Lung (tissue), 12 donors: ENCODE measurements around the gene STARD13. TPM values are rescaled to one million over a fixed set of nuclear protein-coding genes. Genes with fewer than 3 reads are reported as not detected.

Experiments used
- ATAC-seq: fragments of 200-7000 bp; cut with Tn5 transposase; one replicate; pipeline ENCODE4 v1.9.1; 2020; ENCODE audit warnings: moderate number of reproducible peaks; ENCODE audit not compliant: insufficient read depth, low FRiP score
- DNase-seq, 3 donors: peaks; one replicate each; pipeline ENCODE4 v3.0.0-alpha.2; 2013 to 2017
- H3K27ac ChIP-seq, 2 donors: one replicate each; pipeline ENCODE4 v1.5.1; 2013; ENCODE audit warnings: mild to moderate bottlenecking in 2 of 2, moderate library complexity in 2 of 2, control low read depth in 1 of 2, inconsistent platforms in 1 of 2, low read depth in 1 of 2, low read length in 1 of 2
- H3K27me3 ChIP-seq, 3 donors: one replicate each; pipeline ENCODE4 v1.5.1; 2013; ENCODE audit warnings: low read length in 2 of 3; ENCODE audit not compliant: control insufficient read depth in 3 of 3, insufficient read depth in 3 of 3
- H3K36me3 ChIP-seq, 4 donors: one replicate each; pipeline ENCODE4 v1.5.1; 2013; ENCODE audit warnings: low read length in 4 of 4, mild to moderate bottlenecking in 1 of 4, moderate library complexity in 1 of 4; ENCODE audit not compliant: control insufficient read depth in 4 of 4, insufficient read depth in 4 of 4
- H3K4me1 ChIP-seq, 5 donors: one replicate each; pipeline ENCODE4 v1.5.1; 2013; ENCODE audit warnings: low read length in 5 of 5, mild to moderate bottlenecking in 2 of 5, moderate library complexity in 1 of 5; ENCODE audit not compliant: control insufficient read depth in 5 of 5, insufficient read depth in 5 of 5
- H3K4me3 ChIP-seq: one replicate; pipeline ENCODE4 v1.5.1; 2013; ENCODE audit warnings: mild to moderate bottlenecking, control low read depth, moderate library complexity
- H3K9ac ChIP-seq, 2 donors: one replicate each; pipeline ENCODE4 v1.5.1; 2013; ENCODE audit warnings: low read length in 2 of 2, control low read depth in 1 of 2; ENCODE audit not compliant: insufficient read depth in 1 of 2
- H3K9me3 ChIP-seq, 4 donors: one replicate each; pipeline ENCODE4 v1.5.1; 2013; ENCODE audit warnings: low read length in 3 of 4, mild to moderate bottlenecking in 1 of 4, moderate library complexity in 1 of 4; ENCODE audit not compliant: control insufficient read depth in 4 of 4, insufficient read depth in 3 of 4
- WGBS, 2 donors: extraction: QIAGEN DNeasy Blood & Tissue Kit; methylation state at CpG; one replicate each; pipeline ENCODE4 v1.1.7; 2013; 5-methylcytosine and 5-hydroxymethylcytosine counted together
- polyA plus RNA-seq, 2 donors: library from polyadenylated mRNA; stranded (reverse); fragments of 200-250 nt; gene quantifications; one replicate each; pipeline ENCODE4 v1.2.1, GENCODE V29; 2013
- total RNA-seq, 2 donors: library from RNA; depleted of rRNA in 1 of 2; stranded (reverse); fragments of >200 nt in 1 of 2; gene quantifications; one replicate each; pipeline ENCODE4 v1.2.1, GENCODE V29; 2014 to 2021
- TF ChIP-seq, protein P1 (sequence below): IDR thresholded peaks from 2 replicates; pipeline ENCODE4 v1.5.1; 2012; ENCODE audit warnings: mild to moderate bottlenecking; ENCODE audit errors: control extremely low read depth, extremely low read depth
- donor health status: control.
- donor health status: control.
- donor health status: Bipolar disorder and iron deficiency.
- donor health status: healthy.
- donor health status: DM: yes; HTN: yes; CAD: no.

STARD13 gene
- total and polyA plus RNA-seq, 4 donors: 7.9 to 91.6 (median 29.7) TPM

DNA sequence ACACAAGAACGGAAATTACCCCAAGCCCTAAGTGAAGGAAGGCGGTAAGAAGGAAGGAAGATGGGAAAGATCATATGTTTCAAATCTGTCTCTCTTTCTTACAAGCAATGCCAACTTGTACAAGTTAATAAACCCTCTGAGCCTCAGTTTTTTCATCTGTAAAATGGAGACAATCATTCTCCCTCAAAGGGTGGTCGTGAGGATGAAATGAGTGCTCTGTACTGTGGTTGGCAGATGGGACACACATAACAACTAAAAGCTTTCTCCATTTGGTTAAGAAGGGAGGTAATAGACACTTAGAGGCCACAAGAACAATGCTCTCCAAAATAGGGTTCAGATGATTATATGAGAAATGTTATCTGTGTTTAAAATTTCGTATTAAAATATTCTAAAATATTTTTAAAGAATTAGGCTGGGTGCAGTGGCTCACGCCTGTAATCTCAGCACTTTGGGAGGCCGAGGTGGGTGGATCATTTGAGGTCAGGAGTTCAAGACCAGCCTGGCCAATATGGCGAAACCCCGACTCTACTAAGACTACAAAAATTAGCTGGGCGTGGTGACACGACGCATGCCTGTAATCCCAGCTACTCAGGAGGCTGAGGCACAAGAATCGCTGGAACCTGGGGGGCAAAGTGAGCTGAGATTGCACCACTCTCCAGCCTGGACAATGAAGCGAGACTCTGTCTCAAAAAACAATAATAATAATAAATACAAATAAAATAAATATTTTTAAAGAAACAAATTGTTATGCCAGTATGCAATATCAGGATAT, 89.7 kb downstream of the STARD13 start:
- no peaks in the 10 kb centered on the region for H3K27me3 ChIP-seq
- H3K36me3 ChIP-seq: no peaks in the 10 kb centered on the region
- no peaks in the 10 kb centered on the region for H3K9me3 ChIP-seq
- H3K27ac ChIP-seq: peak overlapping the region; percentile 37 to 45
- H3K9ac ChIP-seq: peak overlapping the region in 1 of 2 donors; percentile 61
- no peak for ATAC-seq
- WGBS, 2 donors: 91 to 92% methylated on average over 13 of the region's 13 CpGs
- H3K4me3 ChIP-seq: no peak overlapping the region
- TF ChIP-seq, protein P1, sequence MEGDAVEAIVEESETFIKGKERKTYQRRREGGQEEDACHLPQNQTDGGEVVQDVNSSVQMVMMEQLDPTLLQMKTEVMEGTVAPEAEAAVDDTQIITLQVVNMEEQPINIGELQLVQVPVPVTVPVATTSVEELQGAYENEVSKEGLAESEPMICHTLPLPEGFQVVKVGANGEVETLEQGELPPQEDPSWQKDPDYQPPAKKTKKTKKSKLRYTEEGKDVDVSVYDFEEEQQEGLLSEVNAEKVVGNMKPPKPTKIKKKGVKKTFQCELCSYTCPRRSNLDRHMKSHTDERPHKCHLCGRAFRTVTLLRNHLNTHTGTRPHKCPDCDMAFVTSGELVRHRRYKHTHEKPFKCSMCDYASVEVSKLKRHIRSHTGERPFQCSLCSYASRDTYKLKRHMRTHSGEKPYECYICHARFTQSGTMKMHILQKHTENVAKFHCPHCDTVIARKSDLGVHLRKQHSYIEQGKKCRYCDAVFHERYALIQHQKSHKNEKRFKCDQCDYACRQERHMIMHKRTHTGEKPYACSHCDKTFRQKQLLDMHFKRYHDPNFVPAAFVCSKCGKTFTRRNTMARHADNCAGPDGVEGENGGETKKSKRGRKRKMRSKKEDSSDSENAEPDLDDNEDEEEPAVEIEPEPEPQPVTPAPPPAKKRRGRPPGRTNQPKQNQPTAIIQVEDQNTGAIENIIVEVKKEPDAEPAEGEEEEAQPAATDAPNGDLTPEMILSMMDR: no peak
- no peak for DNase-seq
- H3K4me1 ChIP-seq: peaks cover 7 to 58% (median 31%) of the 10 kb centered on the region in 5 donors

GRCh38 chr13:33194820-33195692, 90.5 kb downstream of the STARD13 start:
- H3K4me1 ChIP-seq: peaks cover 7 to 59% (median 31%) of the 10 kb centered on the region in 5 donors
- no peaks in the 10 kb centered on the region for H3K27me3 ChIP-seq
- WGBS, 2 donors: 79 to 86% methylated on average over 8 of the region's 8 CpGs
- no peak overlapping the region for H3K4me3 ChIP-seq
- no peaks in the 10 kb centered on the region for H3K36me3 ChIP-seq
- ATAC-seq (no peak), DNase-seq (peak; percentile 82 to 93 (median 90))
- no peaks in the 10 kb centered on the region for H3K9me3 ChIP-seq
- H3K9ac ChIP-seq: peak overlapping the region in 1 of 2 donors; percentile 61
- TF ChIP-seq, protein P1: no peak
- peak overlapping the region; percentile 33 to 37 for H3K27ac ChIP-seq

- WGBS, 2 donors: 68 to 90% methylated on average over 7 of the region's 7 CpGs
- H3K9ac ChIP-seq: no peak overlapping the region
- H3K9me3 ChIP-seq: no peaks in the 10 kb centered on the region
- no peaks in the 10 kb centered on the region for H3K27me3 ChIP-seq
- TF ChIP-seq, protein P1: no peak
- H3K4me3 ChIP-seq: no peak overlapping the region
- DNase-seq (no peak), ATAC-seq (no peak)
- H3K4me1 ChIP-seq: peaks cover 7 to 61% (median 27%) of the 10 kb centered on the region in 5 donors
- peak overlapping the region; percentile 10 to 26 for H3K27ac ChIP-seq
- no peaks in the 10 kb centered on the region for H3K36me3 ChIP-seq
These were observed 92.1 kb downstream of the STARD13 start for GRCh38 chr13:33193428-33193974.
